Measurements from ENCODE around the gene IL17RC.

The IL17RC gene

GRCh38 chr3:9948586-9948985, 31.7 kb downstream of the IL17RC start:
- H3K4me1 ChIP-seq (ENCODE audit: insufficient read depth, insufficient read length): peaks cover 6% of the 10 kb centered on the region
- DNase-seq (ENCODE audit: low read depth, low spot score): no peak
- peaks cover 21% of the 10 kb centered on the region for H3K36me3 ChIP-seq (ENCODE audit: insufficient read depth, insufficient read length, low read length)
- no peak overlapping the region for H3K4me3 ChIP-seq (ENCODE audit: insufficient read length, low read depth)
- H3K9me3 ChIP-seq (ENCODE audit: insufficient read depth, low read length): no peaks in the 10 kb centered on the region
- H3K9ac ChIP-seq (ENCODE audit: insufficient read length, low read depth): no peak overlapping the region
- no peaks in the 10 kb centered on the region for H3K27me3 ChIP-seq (ENCODE audit: insufficient read depth, insufficient read length)
- TF ChIP-seq ZNF274 (IDR thresholded peaks at IDR 0.05; ENCODE audit: low read depth, low read length) (no peak), YY1 (IDR thresholded peaks at IDR 0.05; ENCODE audit: insufficient read depth, insufficient read length) (no peak), SUZ12 (IDR thresholded peaks at IDR 0.05; ENCODE audit: extremely low read depth, insufficient read depth, insufficient read length) (no peak)

- Histone ChIP-seq H3K36me3 (ENCODE audit: insufficient read depth, insufficient read length, low read length) (peaks cover 16% of the 10 kb centered on the region), H3K9me3 (ENCODE audit: insufficient read depth, low read length) (no peaks in the 10 kb centered on the region), H3K4me3 (ENCODE audit: insufficient read length, low read depth) (no peak overlapping the region), H3K4me1 (ENCODE audit: insufficient read depth, insufficient read length) (peaks cover 9% of the 10 kb centered on the region), H3K27me3 (ENCODE audit: insufficient read depth, insufficient read length) (no peaks in the 10 kb centered on the region), H3K9ac (ENCODE audit: insufficient read length, low read depth) (peak overlapping the region; percentile 17)
- TF ChIP-seq YY1 (IDR thresholded peaks at IDR 0.05; ENCODE audit: insufficient read depth, insufficient read length) (no peak), SUZ12 (IDR thresholded peaks at IDR 0.05; ENCODE audit: extremely low read depth, insufficient read depth, insufficient read length) (no peak), ZNF274 (IDR thresholded peaks at IDR 0.05; ENCODE audit: low read depth, low read length) (no peak)
- DNase-seq (ENCODE audit: low read depth, low spot score): no peak
Measured at GRCh38 chr3:9949115-9949514, 32.2 kb downstream of the IL17RC start.

GRCh38 chr3:9949626-9950025, 32.7 kb downstream of the IL17RC start:
- no peak for TF ChIP-seq YY1 (IDR thresholded peaks at IDR 0.05; ENCODE audit: insufficient read depth, insufficient read length)
- no peak for TF ChIP-seq SUZ12 (IDR thresholded peaks at IDR 0.05; ENCODE audit: extremely low read depth, insufficient read depth, insufficient read length)
- no peak for TF ChIP-seq ZNF274 (IDR thresholded peaks at IDR 0.05; ENCODE audit: low read depth, low read length)
- Histone ChIP-seq H3K4me3 (ENCODE audit: insufficient read length, low read depth) (no peak overlapping the region), H3K4me1 (ENCODE audit: insufficient read depth, insufficient read length) (peaks cover 14% of the 10 kb centered on the region), H3K9ac (ENCODE audit: insufficient read length, low read depth) (no peak overlapping the region), H3K9me3 (ENCODE audit: insufficient read depth, low read length) (no peaks in the 10 kb centered on the region), H3K27me3 (ENCODE audit: insufficient read depth, insufficient read length) (no peaks in the 10 kb centered on the region), H3K36me3 (ENCODE audit: insufficient read depth, insufficient read length, low read length) (peaks cover 11% of the 10 kb centered on the region)
- no peak for DNase-seq (ENCODE audit: low read depth, low spot score)

GRCh38 chr3:9951126-9951525, 34.2 kb downstream of the IL17RC start:
- Histone ChIP-seq H3K36me3 (ENCODE audit: insufficient read depth, insufficient read length, low read length) (peaks cover 6% of the 10 kb centered on the region), H3K9me3 (ENCODE audit: insufficient read depth, low read length) (no peaks in the 10 kb centered on the region), H3K4me3 (ENCODE audit: insufficient read length, low read depth) (peak overlapping the region; percentile 78), H3K9ac (ENCODE audit: insufficient read length, low read depth) (peak overlapping the region; percentile 28), H3K27me3 (ENCODE audit: insufficient read depth, insufficient read length) (no peaks in the 10 kb centered on the region), H3K4me1 (ENCODE audit: insufficient read depth, insufficient read length) (peaks cover 22% of the 10 kb centered on the region)
- TF ChIP-seq SUZ12 (IDR thresholded peaks at IDR 0.05; ENCODE audit: extremely low read depth, insufficient read depth, insufficient read length): no peak
- TF ChIP-seq ZNF274 (IDR thresholded peaks at IDR 0.05; ENCODE audit: low read depth, low read length): no peak
- no peak for TF ChIP-seq YY1 (IDR thresholded peaks at IDR 0.05; ENCODE audit: insufficient read depth, insufficient read length)
- no peak for DNase-seq (ENCODE audit: low read depth, low spot score)

- Histone ChIP-seq H3K36me3 (ENCODE audit: insufficient read depth, insufficient read length, low read length) (peaks cover 6% of the 10 kb centered on the region), H3K4me3 (ENCODE audit: insufficient read length, low read depth) (peak overlapping the region; percentile 78), H3K27me3 (ENCODE audit: insufficient read depth, insufficient read length) (no peaks in the 10 kb centered on the region), H3K4me1 (ENCODE audit: insufficient read depth, insufficient read length) (peaks cover 22% of the 10 kb centered on the region), H3K9me3 (ENCODE audit: insufficient read depth, low read length) (no peaks in the 10 kb centered on the region), H3K9ac (ENCODE audit: insufficient read length, low read depth) (peak overlapping the region; percentile 82)
- TF ChIP-seq YY1 (IDR thresholded peaks at IDR 0.05; ENCODE audit: insufficient read depth, insufficient read length) (no peak), ZNF274 (IDR thresholded peaks at IDR 0.05; ENCODE audit: low read depth, low read length) (no peak)
- no peak for DNase-seq (ENCODE audit: low read depth, low spot score)
Measured at GRCh38 chr3:9951598-9951961, 34.7 kb downstream of the IL17RC start.

GRCh38 chr3:9951962-9952805, 35.3 kb downstream of the IL17RC start, which contains the start of gene PRRT3:
Gene PRRT3 (minus strand): TSS chr3:9952408. CDS start chr3:9950115, 2,293 bp downstream.
- Histone ChIP-seq H3K36me3 (ENCODE audit: insufficient read depth, insufficient read length, low read length) (peaks cover 6% of the 10 kb centered on the region), H3K9ac (ENCODE audit: insufficient read length, low read depth) (peak within 1 kb of the TSS; percentile 82), H3K9me3 (ENCODE audit: insufficient read depth, low read length) (no peaks in the 10 kb centered on the region), H3K4me1 (ENCODE audit: insufficient read depth, insufficient read length) (peaks cover 22% of the 10 kb centered on the region), H3K4me3 (ENCODE audit: insufficient read length, low read depth) (peak within 1 kb of the TSS; percentile 78), H3K27me3 (ENCODE audit: insufficient read depth, insufficient read length) (no peaks in the 10 kb centered on the region)
- no peak for TF ChIP-seq SUZ12 (IDR thresholded peaks at IDR 0.05; ENCODE audit: extremely low read depth, insufficient read depth, insufficient read length)
- TF ChIP-seq YY1 (IDR thresholded peaks at IDR 0.05; ENCODE audit: insufficient read depth, insufficient read length): no peak
- no peak for TF ChIP-seq ZNF274 (IDR thresholded peaks at IDR 0.05; ENCODE audit: low read depth, low read length)
- peak; percentile 50 for DNase-seq (ENCODE audit: low read depth, low spot score)

GRCh38 chr3:9955067-9955502, 38.2 kb downstream of the IL17RC start:
- H3K4me1 ChIP-seq (ENCODE audit: insufficient read depth, insufficient read length): peaks cover 26% of the 10 kb centered on the region
- DNase-seq (ENCODE audit: low read depth, low spot score): peak; percentile 84
- no peak for TF ChIP-seq SUZ12 (IDR thresholded peaks at IDR 0.05; ENCODE audit: extremely low read depth, insufficient read depth, insufficient read length)
- no peak for TF ChIP-seq YY1 (IDR thresholded peaks at IDR 0.05; ENCODE audit: insufficient read depth, insufficient read length)
- no peak for TF ChIP-seq ZNF274 (IDR thresholded peaks at IDR 0.05; ENCODE audit: low read depth, low read length)
- H3K9ac ChIP-seq (ENCODE audit: insufficient read length, low read depth): peak overlapping the region; percentile 21
- H3K4me3 ChIP-seq (ENCODE audit: insufficient read length, low read depth): no peak overlapping the region
- no peaks in the 10 kb centered on the region for H3K9me3 ChIP-seq (ENCODE audit: insufficient read depth, low read length)
- H3K27me3 ChIP-seq (ENCODE audit: insufficient read depth, insufficient read length): no peaks in the 10 kb centered on the region
- no peaks in the 10 kb centered on the region for H3K36me3 ChIP-seq (ENCODE audit: insufficient read depth, insufficient read length, low read length)
